ENCODE data around the gene RELB.

DNA sequence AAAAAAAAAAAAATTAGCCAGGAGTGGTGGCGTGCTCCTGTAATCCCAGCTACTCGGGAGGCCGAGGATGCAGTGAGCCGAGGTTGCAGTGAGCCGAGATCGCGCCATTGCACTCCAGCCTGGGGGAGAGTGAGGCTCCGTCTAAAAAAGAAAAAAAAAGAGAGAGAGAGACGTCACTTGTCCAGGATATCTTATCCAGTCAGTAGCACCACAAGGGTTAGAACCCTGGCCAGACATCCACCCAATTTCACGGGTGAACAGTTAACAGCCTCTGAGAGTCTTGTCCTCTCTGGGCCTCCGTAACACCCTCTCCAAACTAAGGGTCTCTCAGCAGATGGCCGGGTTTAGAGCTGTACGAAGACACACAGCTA lies 47.0 kb upstream of the RELB start:
- TF ChIP-seq, protein P1, sequence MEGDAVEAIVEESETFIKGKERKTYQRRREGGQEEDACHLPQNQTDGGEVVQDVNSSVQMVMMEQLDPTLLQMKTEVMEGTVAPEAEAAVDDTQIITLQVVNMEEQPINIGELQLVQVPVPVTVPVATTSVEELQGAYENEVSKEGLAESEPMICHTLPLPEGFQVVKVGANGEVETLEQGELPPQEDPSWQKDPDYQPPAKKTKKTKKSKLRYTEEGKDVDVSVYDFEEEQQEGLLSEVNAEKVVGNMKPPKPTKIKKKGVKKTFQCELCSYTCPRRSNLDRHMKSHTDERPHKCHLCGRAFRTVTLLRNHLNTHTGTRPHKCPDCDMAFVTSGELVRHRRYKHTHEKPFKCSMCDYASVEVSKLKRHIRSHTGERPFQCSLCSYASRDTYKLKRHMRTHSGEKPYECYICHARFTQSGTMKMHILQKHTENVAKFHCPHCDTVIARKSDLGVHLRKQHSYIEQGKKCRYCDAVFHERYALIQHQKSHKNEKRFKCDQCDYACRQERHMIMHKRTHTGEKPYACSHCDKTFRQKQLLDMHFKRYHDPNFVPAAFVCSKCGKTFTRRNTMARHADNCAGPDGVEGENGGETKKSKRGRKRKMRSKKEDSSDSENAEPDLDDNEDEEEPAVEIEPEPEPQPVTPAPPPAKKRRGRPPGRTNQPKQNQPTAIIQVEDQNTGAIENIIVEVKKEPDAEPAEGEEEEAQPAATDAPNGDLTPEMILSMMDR (conservative IDR thresholded peaks at IDR 0.05; ENCODE audit: low read depth, low read length): no peak
- TF ChIP-seq MAZ (IDR thresholded peaks at IDR 0.05; ENCODE audit: borderline replicate concordance, low read depth, low read length): no peak
- TF ChIP-seq RFX5 (IDR thresholded peaks at IDR 0.05; ENCODE audit: low read depth, low read length): no peak
- TF ChIP-seq RAD21 (IDR thresholded peaks at IDR 0.05; ENCODE audit: low read length): no peak
- no peak for TF ChIP-seq RCOR1 (IDR thresholded peaks at IDR 0.05; ENCODE audit: insufficient replicate concordance, low read length)
- TF ChIP-seq POLR2A (IDR thresholded peaks at IDR 0.05; ENCODE audit: low read depth, low read length): no peak
- TF ChIP-seq MXI1 (IDR thresholded peaks at IDR 0.05; ENCODE audit: borderline replicate concordance, low read depth, low read length): no peak
- TF ChIP-seq CHD1 (IDR thresholded peaks at IDR 0.05; ENCODE audit: low read depth, low read length): no peak
- no peak for TF ChIP-seq MAFK (IDR thresholded peaks at IDR 0.05; ENCODE audit: low read depth, low read length)
- TF ChIP-seq BHLHE40 (IDR thresholded peaks at IDR 0.05; ENCODE audit: low read depth, low read length): no peak
- TF ChIP-seq FOS (IDR thresholded peaks at IDR 0.05; ENCODE audit: low read depth, low read length): no peak
- no peak for TF ChIP-seq CEBPB (IDR thresholded peaks at IDR 0.05; ENCODE audit: low read depth, low read length)

All from IMR-90 (cell line).